T-cell (primary cell): Measurements from ENCODE around the gene HOMER3. TPM values are rescaled to one million over a fixed set of nuclear protein-coding genes. Genes with fewer than 3 reads are reported as not detected.
"Not testable (repeated sequence)": the region's sequence is repeated elsewhere in the genome, so short reads cannot be mapped to it uniquely, and the experiment has no call there.

ENCODE experiments used
- ATAC-seq, 4 experiments: fragments of 200-7000 bp in 3 of 4; fragments of 150-1000 bp in 1 of 4; cut with Tn5 transposase; replicated peaks in 1 of 4; 1 replicate in 3 of 4; 2 replicates in 1 of 4; pipeline ENCODE4 v1.10.0; 2021; ENCODE audit warnings: moderate library complexity in 3 of 4, mild to moderate bottlenecking in 2 of 4, moderate number of reproducible peaks in 1 of 4
- CTCF ChIA-PET, 2 donors: fragments of 300-600 bp; sonication (Branson Sonifier 250); formaldehyde crosslinking; loops; one replicate each; lab custom pipeline; 2022; ENCODE audit warnings: antibody characterized with exemption in 2 of 2; lab: Charles Lee
- POLR2A ChIA-PET, 2 donors: fragments of 300-600 bp; sonication (Branson Sonifier 250); formaldehyde crosslinking; loops; one replicate each; lab custom pipeline; 2022; ENCODE audit warnings: antibody characterized with exemption in 2 of 2; lab: Charles Lee
- DNase-seq, 35 experiments: peaks; one replicate each; pipeline versions ENCODE4 v3.0.0 to v3.0.0-alpha.2; 2013 to 2023
- H3K27ac ChIP-seq: one replicate; pipeline ENCODE4 v1.5.1; 2013; ENCODE audit warnings: low read length
- H3K27me3 ChIP-seq, 2 experiments: replicated peaks in 1 of 2; 1 replicate in 1 of 2; 2 replicates in 1 of 2; pipeline versions ENCODE4 v1.6.1 to v1.7.0; 2013; ENCODE audit warnings: low read length in 1 of 2, mixed read lengths in 1 of 2; ENCODE audit not compliant: control insufficient read depth in 2 of 2, insufficient read depth in 2 of 2; ENCODE audit errors: extremely low read depth in 1 of 2
- H3K36me3 ChIP-seq, 2 donors: 1 replicate in 1 of 2; 2 replicates in 1 of 2; pipeline versions ENCODE4 v1.6.1 to v1.7.0; 2013; ENCODE audit warnings: low read length in 1 of 2; ENCODE audit not compliant: control insufficient read depth in 2 of 2, insufficient read depth in 1 of 2; ENCODE audit errors: extremely low read depth in 1 of 2
- H3K4me1 ChIP-seq, 2 experiments: 1 replicate in 1 of 2; 2 replicates in 1 of 2; pipeline versions ENCODE4 v1.6.1 to v1.7.0; 2013; ENCODE audit warnings: low read length in 2 of 2, mixed read lengths in 1 of 2; ENCODE audit not compliant: insufficient read depth in 2 of 2, control insufficient read depth in 1 of 2; ENCODE audit errors: extremely low read depth in 1 of 2
- H3K4me3 ChIP-seq, 2 donors: 1 replicate in 1 of 2; 2 replicates in 1 of 2; pipeline versions ENCODE4 v1.5.1 to v1.7.0; 2013; ENCODE audit warnings: mild to moderate bottlenecking in 2 of 2, low read length in 1 of 2, moderate library complexity in 1 of 2; ENCODE audit not compliant: control insufficient read depth in 1 of 2; ENCODE audit errors: extremely low read depth in 1 of 2
- H3K9me3 ChIP-seq: 2 replicates; pipeline ENCODE4 v1.7.0; 2013
- H3K27ac Mint-ChIP-seq, 2 donors: one replicate each; pipeline ENCODE4 v1.8.0; 2020 to 2021; ENCODE audit warnings: mild to moderate bottlenecking in 2 of 2, mixed read lengths in 2 of 2
- H3K27me3 Mint-ChIP-seq, 2 donors: one replicate each; pipeline ENCODE4 v1.8.0; 2021 to 2022; ENCODE audit warnings: mixed read lengths in 2 of 2
- H3K36me3 Mint-ChIP-seq: one replicate; pipeline ENCODE4 v1.8.0; 2021; ENCODE audit warnings: mixed read lengths
- H3K4me1 Mint-ChIP-seq, 3 donors: one replicate each; pipeline ENCODE4 v1.8.0; 2020 to 2022; ENCODE audit warnings: mixed read lengths in 3 of 3, mild to moderate bottlenecking in 1 of 3
- H3K4me3 Mint-ChIP-seq, 3 donors: one replicate each; pipeline ENCODE4 v1.8.0; 2020 to 2022; ENCODE audit warnings: mild to moderate bottlenecking in 3 of 3, mixed read lengths in 3 of 3, moderate library complexity in 3 of 3
- H3K9me3 Mint-ChIP-seq, 3 donors: one replicate each; pipeline ENCODE4 v1.8.0; 2020 to 2022; ENCODE audit warnings: mixed read lengths in 3 of 3
- WGBS: methylation state at CpG from one replicate; pipeline ENCODE4 v1.1.5; 2013; ENCODE audit warnings: missing lambda C conversion rate; ENCODE audit not compliant: insufficient coverage; 5-methylcytosine and 5-hydroxymethylcytosine counted together
- total RNA-seq, 35 experiments: library from RNA in 6 of 35; stranded (reverse) in 6 of 35; fragments of 120-200 nt in 1 of 35; gene quantifications; one replicate each; pipeline versions ENCODE4 v1.2.1 to v1.2.4 and lab custom pipeline; 2013 to 2026

Gene HOMER3
- total RNA-seq, 5 donors from 2014 or later (not counting 1 experiment from before 2014, with no cell fraction given): 0.93 to 1.9 (median 1.3) TPM

DNA sequence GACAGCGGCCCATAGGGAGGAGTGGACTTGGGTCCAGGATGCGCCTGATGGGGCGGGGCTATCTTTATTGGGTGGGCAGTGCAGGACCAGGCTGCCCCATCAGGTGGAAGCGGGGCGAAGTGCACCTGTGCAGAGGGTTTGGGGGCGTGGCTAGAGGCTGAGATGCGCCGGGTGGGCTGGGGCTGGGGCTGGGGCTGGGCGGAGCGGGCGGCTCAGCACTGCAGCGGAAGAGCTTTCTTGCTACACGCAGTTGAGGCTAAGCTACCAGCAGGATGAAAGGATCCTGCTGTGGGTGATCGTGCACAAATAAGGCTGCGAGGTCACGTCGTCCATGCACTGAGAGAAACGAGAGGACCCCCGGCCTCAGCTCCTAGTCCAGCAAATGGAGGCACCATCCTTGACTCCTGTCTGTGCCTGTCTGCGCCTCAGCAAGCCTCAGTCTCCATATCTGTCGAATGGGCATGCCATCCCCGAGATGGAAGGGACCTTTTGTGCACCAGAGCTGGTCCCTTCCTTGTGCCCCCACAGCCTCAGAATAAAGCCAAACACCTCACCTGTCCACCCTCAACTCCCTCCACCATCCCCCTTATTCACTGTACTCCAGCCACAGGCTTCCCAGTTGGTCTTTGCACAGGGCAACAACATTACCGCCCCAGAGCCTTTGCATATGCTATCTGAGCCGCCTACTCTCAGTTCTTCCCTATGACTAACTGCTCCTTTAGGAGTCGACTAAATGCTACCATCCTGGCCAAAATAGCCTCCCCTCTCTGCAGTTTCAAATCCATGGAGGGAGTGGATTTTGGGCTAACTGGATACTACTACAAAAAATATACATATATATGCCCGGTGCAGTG lies 21.0 kb upstream of the HOMER3 start:
- Histone ChIP-seq H3K27ac (no peak overlapping the region), H3K4me3 (peak overlapping the region in 1 of 2 donors; percentile 5), H3K36me3 (no peaks in the 10 kb centered on the region), H3K9me3 (no peaks in the 10 kb centered on the region), H3K4me1 (peaks cover 0 to 12% of the 10 kb centered on the region in 2 experiments), H3K27me3 (peaks cover 0 to 40% of the 10 kb centered on the region in 2 experiments)
- Mint-ChIP-seq H3K9me3 (no peaks in the 10 kb centered on the region), H3K36me3 (no peaks in the 10 kb centered on the region), H3K4me3 (peak overlapping the region in 2 of 3 donors; percentile 4 to 52), H3K27ac (no peak overlapping the region), H3K4me1 (peaks cover 14 to 15% (median 14%) of the 10 kb centered on the region in 3 donors), H3K27me3 (peaks cover 3 to 14% of the 10 kb centered on the region in 2 donors)
- CTCF ChIA-PET: no interaction called here
- ATAC-seq (peak; percentile 48 to 79 (median 68)), DNase-seq (peak in 19 of 35 experiments; percentile 7 to 39 (median 20))
- POLR2A ChIA-PET: no interaction called here
- 21% methylated on average over 20 of the region's 26 CpGs for WGBS

DNA sequence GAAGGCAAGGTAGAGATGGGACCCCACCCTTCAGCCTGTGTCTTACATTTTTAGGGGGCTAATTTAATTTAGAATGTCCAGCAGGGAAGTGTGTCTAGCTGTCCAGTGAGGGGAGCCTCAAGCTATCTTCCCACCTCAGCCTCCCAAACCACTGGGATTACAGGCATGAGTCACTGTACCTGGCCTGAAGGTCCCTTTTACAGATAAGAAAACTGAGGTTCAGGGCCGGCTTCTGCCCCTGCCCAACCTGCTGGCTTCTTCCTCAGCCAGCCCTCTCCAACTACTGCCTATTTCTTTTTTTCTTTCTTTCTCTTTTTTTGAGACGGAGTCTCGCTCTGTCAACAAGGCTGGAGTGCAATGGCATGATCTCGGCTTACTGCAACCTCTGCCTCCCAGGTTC lies 19.4 kb upstream of the HOMER3 start:
- H3K27ac ChIP-seq: no peak overlapping the region
- no peak overlapping the region for H3K27ac Mint-ChIP-seq
- peaks cover 0 to 12% of the 10 kb centered on the region in 2 experiments for H3K4me1 ChIP-seq
- H3K4me1 Mint-ChIP-seq: peaks cover 14 to 15% (median 14%) of the 10 kb centered on the region in 3 donors
- peaks cover 0 to 42% of the 10 kb centered on the region in 2 experiments for H3K27me3 ChIP-seq
- no peak overlapping the region for H3K4me3 Mint-ChIP-seq
- CTCF ChIA-PET: no interaction called here
- no peaks in the 10 kb centered on the region for H3K9me3 Mint-ChIP-seq
- H3K9me3 ChIP-seq: no peaks in the 10 kb centered on the region
- H3K27me3 Mint-ChIP-seq: peaks cover 3 to 14% of the 10 kb centered on the region in 2 donors
- DNase-seq (no peak), ATAC-seq (no peak)
- 87% methylated on average over 2 of the region's 4 CpGs for WGBS
- POLR2A ChIA-PET: no interaction called here
- H3K36me3 Mint-ChIP-seq: no peaks in the 10 kb centered on the region
- H3K4me3 ChIP-seq: no peak overlapping the region
- no peaks in the 10 kb centered on the region for H3K36me3 ChIP-seq

DNA sequence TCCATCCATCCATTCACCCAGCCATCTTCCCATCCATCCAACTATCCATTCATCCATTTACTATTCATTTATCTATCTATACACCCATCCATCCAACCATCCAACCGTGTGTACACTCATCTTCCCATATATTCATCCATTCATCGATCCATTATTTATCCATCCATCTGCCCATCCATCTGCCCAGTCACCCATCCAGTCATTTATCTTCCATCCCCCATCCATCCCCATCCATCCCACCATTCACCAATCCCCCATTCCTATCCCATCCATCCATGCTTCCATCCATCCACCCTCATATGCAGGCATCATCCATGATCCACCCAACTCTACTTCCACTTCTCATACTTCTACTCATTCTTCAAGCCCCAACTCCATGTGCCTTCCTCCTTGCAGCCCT lies 14.0 kb upstream of the HOMER3 start:
- Histone ChIP-seq H3K4me1 (no peaks in the 10 kb centered on the region), H3K27ac (no peak overlapping the region), H3K9me3 (no peaks in the 10 kb centered on the region), H3K36me3 (no peaks in the 10 kb centered on the region), H3K4me3 (no peak overlapping the region), H3K27me3 (peaks cover 0 to 14% of the 10 kb centered on the region in 2 experiments)
- POLR2A ChIA-PET: no interaction called here
- CTCF ChIA-PET: no interaction called here
- no peak for ATAC-seq
- no peaks in the 10 kb centered on the region for H3K4me1 Mint-ChIP-seq
- DNase-seq: no peak
- H3K9me3 Mint-ChIP-seq: peaks cover 0 to 5% (median 0%) of the 10 kb centered on the region in 3 donors
- H3K27ac Mint-ChIP-seq: no peak overlapping the region
- H3K36me3 Mint-ChIP-seq: no peaks in the 10 kb centered on the region
- 92% methylated on average over 2 of the region's 2 CpGs for WGBS
- H3K4me3 Mint-ChIP-seq: no peak overlapping the region
- H3K27me3 Mint-ChIP-seq: peaks cover 0 to 2% of the 10 kb centered on the region in 2 donors

DNA sequence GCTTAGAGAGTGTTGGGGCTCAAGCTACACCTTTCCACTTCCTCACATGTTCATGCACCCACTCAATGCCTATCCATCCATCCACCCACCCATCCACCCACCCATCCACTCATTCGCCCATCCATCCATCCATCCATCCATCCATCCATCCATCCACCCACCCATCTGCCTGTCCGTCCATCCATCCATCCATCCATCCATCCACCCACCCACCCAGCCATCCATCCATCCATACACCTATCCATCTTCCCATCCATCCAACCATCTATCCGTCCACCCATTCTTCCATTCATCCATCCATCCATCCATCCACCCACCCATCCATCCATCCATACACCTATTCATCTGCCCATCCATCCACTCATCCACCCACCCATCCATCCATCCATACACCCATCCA lies 13.1 kb upstream of the HOMER3 start:
- Histone ChIP-seq H3K27ac (no peak overlapping the region), H3K4me3 (no peak overlapping the region), H3K36me3 (no peaks in the 10 kb centered on the region), H3K4me1 (peaks cover 0 to 7% of the 10 kb centered on the region in 2 experiments), H3K9me3 (no peaks in the 10 kb centered on the region), H3K27me3 (peaks cover 0 to 14% of the 10 kb centered on the region in 2 experiments)
- H3K27ac Mint-ChIP-seq: no peak overlapping the region
- H3K36me3 Mint-ChIP-seq: no peaks in the 10 kb centered on the region
- no peaks in the 10 kb centered on the region for H3K4me1 Mint-ChIP-seq
- ATAC-seq (no peak), DNase-seq (no peak)
- ChIA-PET POLR2A (no interaction called here), CTCF (no interaction called here)
- H3K4me3 Mint-ChIP-seq: no peak overlapping the region
- WGBS: 76% methylated on average over 3 of the region's 3 CpGs
- peaks cover 0 to 2% of the 10 kb centered on the region in 2 donors for H3K27me3 Mint-ChIP-seq
- peaks cover 0 to 5% (median 0%) of the 10 kb centered on the region in 3 donors for H3K9me3 Mint-ChIP-seq

DNA sequence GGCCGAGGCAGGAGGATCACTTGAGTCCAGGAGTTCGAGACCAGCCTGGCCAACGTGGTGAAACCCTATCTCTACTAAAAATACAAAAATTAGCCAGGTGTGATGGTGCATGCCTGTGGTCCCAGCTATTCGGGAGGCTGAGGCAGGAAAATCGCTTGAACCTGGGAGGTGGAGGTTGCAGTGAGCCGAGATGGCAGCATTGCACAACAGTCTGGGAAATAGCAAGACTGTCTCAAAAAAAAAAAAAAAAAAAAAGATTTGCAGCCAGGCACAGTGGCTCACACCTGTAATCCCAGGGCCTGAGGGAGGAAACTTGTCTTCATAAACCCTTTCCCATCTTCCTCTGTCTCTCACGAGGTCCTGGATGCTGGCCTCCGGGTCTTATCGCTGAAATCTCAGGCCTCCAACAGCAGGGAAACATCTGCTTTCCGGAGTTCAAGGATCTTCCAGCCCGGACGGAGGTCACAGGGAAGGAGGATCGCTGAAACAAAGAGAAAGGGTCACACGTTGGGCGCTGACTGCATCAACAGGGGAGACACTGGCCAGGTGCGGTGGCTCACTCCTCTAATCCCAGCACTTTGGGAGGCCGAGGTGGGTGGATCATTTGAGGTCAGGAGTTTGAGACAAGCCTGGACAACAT lies 11.5 kb upstream of the HOMER3 start:
- H3K27ac Mint-ChIP-seq, POLR2A ChIA-PET, ATAC-seq, H3K4me3 Mint-ChIP-seq, H3K4me1 Mint-ChIP-seq, H3K9me3 ChIP-seq, H3K9me3 Mint-ChIP-seq, H3K27me3 Mint-ChIP-seq, DNase-seq, H3K36me3 ChIP-seq, H3K27ac ChIP-seq, H3K36me3 Mint-ChIP-seq, CTCF ChIA-PET, H3K4me3 ChIP-seq: not testable (repeated sequence)
- peaks cover 0 to 29% of the 10 kb centered on the region in 2 experiments for H3K27me3 ChIP-seq
- peaks cover 0 to 22% of the 10 kb centered on the region in 2 experiments for H3K4me1 ChIP-seq
- WGBS: 50% methylated on average over 10 of the region's 17 CpGs

DNA sequence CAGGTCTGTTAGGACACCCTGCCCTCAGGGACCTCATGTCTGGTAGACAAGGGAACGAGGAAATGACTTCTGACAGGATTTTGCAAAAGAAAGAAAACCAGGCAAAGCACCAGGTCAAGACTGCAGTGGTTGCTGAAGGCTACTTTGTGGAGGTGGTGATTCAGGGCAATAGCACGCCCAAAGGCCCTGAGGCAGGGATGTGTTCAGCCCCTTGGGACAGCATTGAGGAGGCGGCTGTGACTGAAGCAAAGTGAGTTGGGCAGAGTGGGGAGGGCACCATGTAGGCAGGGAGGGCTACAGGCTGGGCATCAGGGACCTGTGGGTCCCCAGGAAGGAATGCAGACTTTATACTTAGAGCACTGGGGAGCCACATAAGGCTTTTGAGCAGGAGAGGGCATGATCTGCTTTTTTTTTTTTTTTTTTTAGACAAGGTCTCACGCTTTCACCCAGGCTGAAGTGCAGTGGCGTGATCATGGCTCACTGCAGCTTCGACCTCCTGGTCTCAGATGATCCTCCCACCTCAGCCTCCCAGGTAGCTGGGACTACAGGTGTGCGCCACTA lies 10.8 kb upstream of the HOMER3 start:
- POLR2A ChIA-PET: no interaction called here
- no peak overlapping the region for H3K27ac Mint-ChIP-seq
- Histone ChIP-seq H3K27me3 (peaks cover 0 to 32% of the 10 kb centered on the region in 2 experiments), H3K27ac (no peak overlapping the region), H3K36me3 (no peaks in the 10 kb centered on the region), H3K4me3 (no peak overlapping the region), H3K9me3 (no peaks in the 10 kb centered on the region), H3K4me1 (peaks cover 0 to 27% of the 10 kb centered on the region in 2 experiments)
- peaks cover 0 to 8% (median 1%) of the 10 kb centered on the region in 3 donors for H3K4me1 Mint-ChIP-seq
- H3K27me3 Mint-ChIP-seq: peaks cover 0 to 3% of the 10 kb centered on the region in 2 donors
- no peaks in the 10 kb centered on the region for H3K36me3 Mint-ChIP-seq
- no peak overlapping the region for H3K4me3 Mint-ChIP-seq
- CTCF ChIA-PET: no interaction called here
- ATAC-seq (no peak), DNase-seq (no peak)
- WGBS: 84% methylated on average over 4 of the region's 7 CpGs
- H3K9me3 Mint-ChIP-seq: peaks cover 0 to 5% (median 0%) of the 10 kb centered on the region in 3 donors
